HepG2 (cell line): Measurements from ENCODE around the gene STK32C. TPM values are rescaled to one million over a fixed set of nuclear protein-coding genes. Genes with fewer than 3 reads are reported as not detected.

Experiments
- ARID3A ChIP-seq: IDR thresholded peaks from 2 replicates; pipeline ENCODE4 v1.6.1; 2012; ENCODE audit warnings: low read depth, low read length, improper control_type of control experiment
- BCL3 ChIP-seq: sonication (generic); formaldehyde crosslinking; IDR thresholded peaks from 2 replicates; pipeline ENCODE4 v1.5.1; 2020; ENCODE audit warnings: mild to moderate bottlenecking, missing genetic modification reagents, moderate library complexity
- BHLHE40 ChIP-seq: IDR thresholded peaks from 2 replicates; pipeline ENCODE4 v1.6.1; 2011; ENCODE audit warnings: low read length, improper control_type of control experiment
- DR1 ChIP-seq: sonication (generic); formaldehyde crosslinking; IDR thresholded peaks from 2 replicates; pipeline ENCODE4 v1.8.0; 2021; ENCODE audit warnings: mild to moderate bottlenecking, missing genetic modification reagents, inconsistent platforms
- FOXK1 ChIP-seq: sonication (generic); formaldehyde crosslinking; IDR thresholded peaks from 2 replicates; pipeline ENCODE4 v1.4.0; 2020; ENCODE audit warnings: low read depth, missing genetic modification reagents, borderline replicate concordance
- HNF4G ChIP-seq, 2 experiments: sonication (generic) in 1 of 2; formaldehyde crosslinking in 1 of 2; IDR thresholded peaks; 2 replicates each; pipeline versions ENCODE4 v1.4.0 to v1.6.1; 2011 to 2020; ENCODE audit warnings: borderline replicate concordance in 2 of 2, low read depth in 2 of 2, mild to moderate bottlenecking in 2 of 2, low read length in 1 of 2, missing genetic modification reagents in 1 of 2, moderate library complexity in 1 of 2
- KMT2A ChIP-seq: sonication (generic); formaldehyde crosslinking; IDR thresholded peaks from 2 replicates; pipeline ENCODE4 v1.4.0; 2020; ENCODE audit warnings: missing genetic modification reagents
- MAX ChIP-seq: IDR thresholded peaks from 2 replicates; pipeline ENCODE4 v1.6.1; 2012; ENCODE audit warnings: inconsistent platforms
- MED13 ChIP-seq: sonication (generic); formaldehyde crosslinking; IDR thresholded peaks from 2 replicates; pipeline ENCODE4 v1.5.0; 2020; ENCODE audit warnings: missing genetic modification reagents
- NFAT5 ChIP-seq: sonication (generic); formaldehyde crosslinking; IDR thresholded peaks from 2 replicates; pipeline ENCODE4 v1.4.0; 2020; ENCODE audit warnings: missing genetic modification reagents
- NONO ChIP-seq, 2 experiments: fragments of 450-650 bp in 1 of 2; sonication (generic) in 1 of 2; formaldehyde crosslinking in 1 of 2; IDR thresholded peaks in 1 of 2; conservative IDR thresholded peaks in 1 of 2; 2 replicates each; pipeline versions ENCODE4 v1.6.1 to v1.8.0; 2017 to 2022; ENCODE audit warnings: mild to moderate bottlenecking in 1 of 2, missing genetic modification reagents in 1 of 2, moderate library complexity in 1 of 2
- PATZ1 ChIP-seq: sonication (generic); formaldehyde crosslinking; IDR thresholded peaks from 2 replicates; pipeline ENCODE4 v1.4.0; 2020; ENCODE audit warnings: missing genetic modification reagents
- TFAP4 ChIP-seq: sonication (generic); IDR thresholded peaks from 2 replicates; pipeline ENCODE4 v1.6.1; 2016; ENCODE audit warnings: low read depth, borderline replicate concordance
- ZNF264 ChIP-seq: sonication (generic); formaldehyde crosslinking; IDR thresholded peaks from 2 replicates; pipeline ENCODE4 v1.4.0; 2020; ENCODE audit warnings: missing genetic modification reagents
- ZNF556 ChIP-seq: sonication (generic); formaldehyde crosslinking; IDR thresholded peaks from 2 replicates; pipeline ENCODE4 v1.4.0; 2020; ENCODE audit warnings: mild to moderate bottlenecking, missing genetic modification reagents, borderline replicate concordance
- ZNF746 ChIP-seq: sonication (generic); formaldehyde crosslinking; IDR thresholded peaks from 2 replicates; pipeline ENCODE4 v1.8.0; 2022; ENCODE audit warnings: mild to moderate bottlenecking, missing genetic modification reagents
- polyA plus RNA-seq, 8 experiments: library from polyadenylated mRNA; depleted of rRNA in 3 of 8; stranded (reverse) in 7 of 8; unstranded in 1 of 8; fragments of >200 nt; fragmentation: Illumina TruSeq in 4 of 8; extraction: Trizol in 4 of 8; gene quantifications; 2 replicates each; pipeline versions ENCODE4 v1.2.1 to v1.2.3, GENCODE V29; 2011 to 2016; ENCODE audit warnings: low read depth in 4 of 8, missing spikeins in 1 of 8, mixed read lengths in 1 of 8; ENCODE audit not compliant: insufficient read depth in 1 of 8
- total RNA-seq, 5 experiments: library from RNA; depleted of rRNA; stranded (reverse); fragments of >200 nt; fragmentation: Illumina TruSeq; extraction: Trizol; gene quantifications; 2 replicates each; pipeline ENCODE4 v1.2.3, GENCODE V29; 2016; ENCODE audit warnings: low read depth in 1 of 5

Gene STK32C
- total and polyA plus RNA-seq, 2 of the 13 experiments (the other 11 are each of a cell fraction or from before 2014, with no cell fraction given) = 10.9 to 19.4 TPM

GRCh38 chr10:132283604-132284382 is 24.0 kb downstream of the STK32C start (continued):
- TF ChIP-seq PATZ1 (CRISPR knock-in tag) = peak; percentile 63
- TF ChIP-seq BCL3 (CRISPR knock-in tag) = no peak
- no peak for TF ChIP-seq TFAP4
- no peak for TF ChIP-seq NFAT5 (CRISPR knock-in tag)
- TF ChIP-seq ZNF746 (CRISPR knock-in tag) = no peak
- no peak for TF ChIP-seq BHLHE40
- peak; percentile 52; the same call in 1 of the 2 replicates for TF ChIP-seq HNF4G (IDR thresholded peaks at IDR 0.05; ENCODE audit: borderline replicate concordance, low read depth, low read length)
- TF ChIP-seq HNF4G (CRISPR knock-in tag; IDR thresholded peaks at IDR 0.05; ENCODE audit: borderline replicate concordance, low read depth) = no peak
- TF ChIP-seq FOXK1 (CRISPR knock-in tag) = no peak
- TF ChIP-seq NONO (IDR thresholded peaks at IDR 0.05) = no peak
- TF ChIP-seq NONO (CRISPR knock-in tag; conservative IDR thresholded peaks at IDR 0.05) = no peak
- TF ChIP-seq MED13 (CRISPR knock-in tag) = no peak
- no peak for TF ChIP-seq KMT2A
- TF ChIP-seq MAX = peak; percentile 34; the same call in 1 of the 2 replicates
- TF ChIP-seq ZNF556 (CRISPR knock-in tag) = no peak
- TF ChIP-seq DR1 (CRISPR knock-in tag) = no peak
- TF ChIP-seq ZNF264 (CRISPR knock-in tag) = no peak
- no peak for TF ChIP-seq ARID3A
